Bronchial smooth muscle cell (primary cell): ENCODE measurements around the gene MARCO. TPM values are rescaled to one million over a fixed set of nuclear protein-coding genes. Genes with fewer than 3 reads are reported as not detected.

Experiments used
- total RNA-seq: library from RNA; depleted of rRNA; stranded (reverse); fragments of >200 nt; gene quantifications from 2 replicates; pipeline ENCODE4 v1.2.1, GENCODE V29; 2014

MARCO gene
- not detected in 2 replicates for total RNA-seq

GRCh38 chr2:118942031-118942430, at the start of gene MARCO:
Gene MARCO, plus strand, starts transcription at chr2:118942194. Its CDS starts 107 bp downstream, at chr2:118942301.

Other genes with a start within 250 kb of the MARCO start
- under 0.01 TPM in 1 of 2 replicates, not detected in the other for gene EN1, start 94.5 kb upstream of the MARCO start, total RNA-seq
- gene C1QL2, start 216.6 kb downstream of the MARCO start, total RNA-seq = not detected in 2 replicates